Effector CD8-positive, alpha-beta T cell (primary cell): ENCODE measurements around the gene KIF26B.
"Not testable (repeated sequence)": the region's sequence is repeated elsewhere in the genome, so short reads cannot be mapped to it uniquely, and the experiment has no call there.

Experiments
- DNase-seq: peaks from one replicate; lab custom pipeline; 2025; lab: John Stamatoyannopoulos, UW
- total RNA-seq, 4 experiments: gene quantifications; one replicate each; lab custom pipeline; 2026; lab: John Stamatoyannopoulos, UW

KIF26B gene
- total RNA-seq: 0 to 0.44 (median 0) reads per million in 4 experiments

DNA sequence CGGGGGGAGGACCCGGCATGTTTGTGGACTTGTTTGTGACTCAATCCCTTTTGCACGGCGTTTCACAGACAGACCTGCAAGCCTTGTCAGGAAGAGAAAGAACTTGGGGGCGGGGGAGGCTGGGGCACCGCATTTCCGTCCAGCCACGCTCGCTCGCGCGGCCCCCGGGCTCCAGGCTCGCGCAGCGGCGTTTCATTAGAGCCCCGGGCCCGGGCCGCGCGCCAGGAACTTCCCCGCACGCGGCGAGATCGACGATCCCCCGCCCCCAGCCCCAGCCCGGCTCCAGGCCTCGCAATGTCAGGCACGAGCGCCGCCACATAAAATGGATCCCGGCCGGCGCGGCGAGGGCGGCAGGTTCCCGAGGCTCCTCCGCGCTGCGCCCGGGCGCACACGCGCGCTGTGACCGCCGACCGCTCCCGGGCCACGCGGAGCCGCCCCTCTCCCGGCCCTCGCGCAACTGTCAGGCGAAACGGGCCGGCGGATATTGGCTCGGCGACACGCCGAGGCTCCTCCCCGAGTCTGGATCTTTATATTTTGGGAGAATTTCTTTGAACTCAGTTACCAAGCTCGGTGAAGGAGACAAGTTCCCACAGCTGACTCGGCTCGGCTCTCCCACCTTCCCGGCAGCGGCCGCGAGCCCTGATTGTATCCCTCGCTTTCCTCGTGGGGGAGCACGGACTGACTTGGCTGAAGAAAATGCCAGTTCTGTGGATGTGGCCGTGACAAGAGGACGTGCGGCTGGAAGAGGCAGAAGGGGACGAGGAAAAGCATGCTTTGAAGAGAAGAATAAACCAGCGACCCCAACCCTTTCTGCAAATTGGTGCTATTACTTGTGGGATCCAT lies at the start of gene KIF26B:
Gene KIF26B (plus strand): TSS at position 557 of the 843 bp plus-strand sequence. CDS start 440 bp downstream, outside the sequence.
- DNase-seq: no peak

GRCh38 chr1:245105042-245105441 lies 49.7 kb upstream of the KIF26B start:
- no peak for DNase-seq

DNA sequence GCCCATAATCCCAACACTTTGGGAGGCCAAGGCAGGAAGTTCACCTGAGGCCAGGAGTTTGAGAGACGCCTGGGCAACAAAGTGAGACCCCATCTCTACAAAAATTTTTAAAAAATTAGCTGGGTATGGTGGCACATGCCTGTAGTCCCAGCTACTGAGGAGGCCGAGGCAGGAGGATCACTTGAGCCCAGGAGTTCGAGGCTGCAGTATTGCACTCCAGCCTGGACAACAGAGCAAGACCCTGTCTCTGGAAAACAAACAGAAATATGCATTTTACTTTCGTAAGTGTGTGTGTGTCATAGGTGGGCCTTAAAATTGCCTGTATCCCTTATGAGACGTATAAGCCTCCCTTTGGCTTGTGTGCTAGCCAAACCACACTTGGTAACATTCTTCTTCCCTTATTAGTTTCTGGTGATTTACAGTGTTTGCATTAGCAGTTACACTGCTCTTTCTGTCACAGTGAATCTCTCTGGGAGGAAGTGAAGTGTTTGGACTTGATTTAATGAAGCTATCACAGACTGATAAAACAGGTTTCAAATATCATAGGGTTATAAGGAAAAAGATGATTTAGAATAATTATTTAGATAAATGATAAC lies 48.9 kb upstream of the KIF26B start:
- DNase-seq: no peak

- no peak for DNase-seq
Measured at GRCh38 chr1:245107776-245108114, 47.0 kb upstream of the KIF26B start.

DNA sequence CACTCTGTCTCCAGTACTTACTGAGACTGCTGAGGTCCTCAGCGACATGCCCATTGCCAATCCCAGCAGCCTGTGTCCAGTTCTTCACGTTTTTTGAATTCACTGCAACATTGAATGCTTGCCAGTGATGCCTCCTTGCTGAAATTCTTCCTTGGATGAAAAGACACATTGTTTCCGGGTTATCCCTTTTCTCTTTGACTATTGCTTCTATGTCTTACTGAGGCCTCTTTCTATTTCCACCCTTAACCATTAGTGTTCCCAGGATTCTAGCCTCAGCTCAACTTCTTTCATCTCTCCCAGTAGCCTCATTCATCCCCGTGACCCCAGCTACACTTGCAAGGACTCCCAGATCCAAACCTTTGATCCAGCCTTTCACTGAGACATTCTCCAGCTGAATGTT lies 46.5 kb upstream of the KIF26B start:
- DNase-seq: no peak

DNA sequence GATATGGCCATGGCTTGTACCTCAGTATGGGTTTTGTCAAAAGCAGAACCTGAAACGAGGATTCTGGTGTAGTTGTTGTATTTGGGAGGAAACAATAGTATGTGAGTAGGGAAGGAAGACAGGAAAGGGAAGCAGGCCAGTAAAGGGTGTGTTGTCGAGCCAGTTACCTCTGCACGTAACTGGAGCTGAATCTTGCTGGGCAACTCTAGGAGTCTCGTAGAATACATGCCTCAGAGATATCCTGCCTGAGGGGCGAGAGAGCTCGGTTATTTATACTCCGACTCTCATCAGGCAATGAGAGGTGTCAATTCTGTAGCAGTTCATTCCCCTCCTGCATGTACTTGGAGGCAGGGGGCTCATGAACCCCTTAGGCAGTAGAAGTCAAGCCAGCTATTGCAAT lies 45.9 kb upstream of the KIF26B start:
- no peak for DNase-seq

GRCh38 chr1:245110406-245110805 lies 44.4 kb upstream of the KIF26B start:
- no peak for DNase-seq

- no peak for DNase-seq
Measured at GRCh38 chr1:245111073-245111472, 43.7 kb upstream of the KIF26B start.

DNA sequence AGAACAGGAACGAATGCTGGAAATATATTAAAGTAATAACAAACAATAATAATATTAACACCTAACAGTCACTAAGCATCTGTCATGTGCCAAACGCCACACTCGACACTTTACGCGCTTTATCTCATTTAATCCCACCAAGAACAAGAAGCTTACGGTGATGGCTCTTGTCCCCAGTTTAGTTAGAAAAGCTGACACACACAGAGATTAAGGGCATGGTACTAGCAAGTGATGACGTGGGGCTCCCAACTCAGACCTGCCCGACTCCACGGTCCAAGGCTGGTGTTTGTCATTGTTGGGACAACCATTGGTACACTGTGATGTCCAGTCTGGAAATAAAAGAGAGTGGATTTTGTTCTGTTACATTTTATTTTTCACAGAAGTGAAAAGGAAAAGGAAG lies 41.1 kb upstream of the KIF26B start:
- no peak for DNase-seq

DNA sequence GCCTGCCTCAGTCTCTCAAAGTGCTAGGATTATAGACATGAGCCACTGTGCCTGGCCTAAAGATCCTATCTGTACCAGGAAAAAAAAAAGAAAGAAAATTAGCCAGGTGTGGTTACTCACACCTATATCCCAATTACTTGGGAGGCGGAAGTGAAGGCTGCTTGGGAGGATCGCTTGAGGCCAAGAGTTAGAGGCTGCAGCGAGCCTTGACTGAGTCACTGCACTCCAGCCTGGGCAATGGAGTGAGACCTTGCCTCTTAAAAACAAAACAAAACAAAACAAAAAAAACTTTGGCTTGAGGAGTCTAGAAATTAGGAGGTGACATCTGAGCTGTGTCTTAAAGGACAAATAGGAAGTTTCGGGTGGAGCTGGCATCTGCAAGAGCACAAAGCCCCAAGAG lies 38.7 kb upstream of the KIF26B start:
- DNase-seq: no peak

GRCh38 chr1:245116751-245117150 lies 38.0 kb upstream of the KIF26B start:
- DNase-seq: no peak

GRCh38 chr1:245118066-245118465 lies 36.7 kb upstream of the KIF26B start:
- DNase-seq: no peak

GRCh38 chr1:245118806-245119205 lies 36.0 kb upstream of the KIF26B start:
- DNase-seq: no peak

DNA sequence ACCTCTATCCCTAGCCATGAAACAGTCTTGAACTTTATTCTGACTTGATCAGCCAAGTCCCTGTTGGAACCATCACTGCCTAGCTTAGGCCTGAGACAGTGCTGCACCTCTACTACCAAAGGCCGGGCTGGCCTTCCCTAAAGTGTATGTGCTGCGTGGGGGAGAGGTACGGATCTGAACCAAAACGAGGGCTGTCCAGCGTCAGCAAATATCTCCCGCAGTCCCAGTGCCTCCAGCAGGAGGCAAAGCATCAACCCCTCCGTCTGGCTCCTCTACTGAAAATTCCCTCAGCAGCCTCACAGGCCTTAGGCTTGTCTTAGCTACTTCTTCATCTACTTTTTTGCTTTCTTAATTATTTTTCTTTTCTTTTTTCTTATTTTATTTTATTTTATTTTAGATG lies 33.3 kb upstream of the KIF26B start:
- DNase-seq: no peak

DNA sequence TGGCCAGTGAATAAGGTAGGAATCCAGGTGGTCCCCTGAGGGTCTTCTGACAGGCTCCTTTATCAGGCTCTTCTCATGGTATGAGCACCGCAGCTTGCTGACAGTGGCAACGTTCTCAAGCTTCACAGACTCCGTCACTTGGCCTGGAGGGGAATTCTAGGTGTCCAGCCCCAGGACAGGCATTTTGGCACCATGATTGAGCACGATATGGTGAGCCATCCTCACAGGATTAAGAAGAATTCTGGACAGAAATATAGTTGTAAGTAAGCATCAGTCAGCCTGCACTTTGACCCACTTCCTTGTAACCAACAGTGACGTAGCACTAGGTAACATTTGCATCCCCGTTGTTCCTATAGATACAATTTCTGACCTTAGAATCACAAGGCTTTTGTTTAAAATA lies 30.5 kb upstream of the KIF26B start:
- no peak for DNase-seq

GRCh38 chr1:245124644-245125043 lies 30.1 kb upstream of the KIF26B start:
- no peak for DNase-seq

DNA sequence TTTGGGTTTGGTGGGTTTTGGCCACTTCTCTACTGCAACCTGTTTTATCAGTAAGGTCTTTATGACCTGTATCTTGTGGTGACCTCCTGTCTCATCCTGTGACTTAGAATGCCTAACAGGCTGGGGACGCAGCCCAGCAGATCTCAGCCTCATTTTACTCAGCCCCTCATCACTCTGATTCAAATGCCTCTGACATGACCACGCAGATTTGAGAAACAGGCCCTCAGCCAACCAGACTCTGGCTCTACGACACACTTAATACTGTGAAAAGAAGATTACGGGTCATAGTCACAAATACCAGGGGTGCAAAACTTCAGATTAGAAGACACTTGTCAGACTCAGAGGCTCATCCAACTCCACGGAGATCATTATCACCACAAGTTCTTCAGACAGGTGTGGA lies 28.3 kb upstream of the KIF26B start:
- no peak for DNase-seq

DNA sequence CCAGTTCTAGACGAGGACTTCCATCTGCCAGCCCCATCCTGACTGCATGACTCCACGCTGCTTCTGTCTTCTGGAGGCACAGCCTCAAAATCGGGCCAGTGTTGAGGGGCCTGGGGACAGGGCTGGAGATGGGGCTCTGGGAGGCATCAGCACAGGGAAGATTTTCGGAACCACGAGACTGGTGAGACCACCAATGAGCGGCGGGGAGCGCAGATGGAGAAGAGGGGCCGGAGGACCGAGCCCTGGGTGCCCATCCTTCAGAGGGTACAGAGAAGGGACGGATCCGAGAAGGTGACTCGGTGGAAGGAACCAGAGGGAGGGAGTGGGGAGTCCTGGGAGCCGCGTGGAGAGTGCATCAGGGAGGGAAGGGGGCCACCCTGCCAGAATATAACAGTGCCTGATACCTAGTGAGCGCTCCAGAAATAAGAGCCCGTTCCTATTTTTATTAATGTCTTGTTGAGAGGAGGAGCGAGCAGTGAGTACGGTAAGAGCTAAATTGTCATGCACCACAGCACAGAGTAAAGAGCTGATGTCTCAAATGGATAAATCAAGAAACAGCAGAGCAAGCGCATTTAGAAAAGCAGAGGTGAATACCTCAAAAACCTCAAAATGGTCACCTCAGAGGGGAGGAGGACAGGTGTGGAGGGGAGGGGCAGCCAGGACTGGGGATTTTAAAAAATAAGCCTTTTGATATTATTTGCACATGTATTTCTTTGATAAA lies 26.2 kb upstream of the KIF26B start:
- no peak for DNase-seq

DNA sequence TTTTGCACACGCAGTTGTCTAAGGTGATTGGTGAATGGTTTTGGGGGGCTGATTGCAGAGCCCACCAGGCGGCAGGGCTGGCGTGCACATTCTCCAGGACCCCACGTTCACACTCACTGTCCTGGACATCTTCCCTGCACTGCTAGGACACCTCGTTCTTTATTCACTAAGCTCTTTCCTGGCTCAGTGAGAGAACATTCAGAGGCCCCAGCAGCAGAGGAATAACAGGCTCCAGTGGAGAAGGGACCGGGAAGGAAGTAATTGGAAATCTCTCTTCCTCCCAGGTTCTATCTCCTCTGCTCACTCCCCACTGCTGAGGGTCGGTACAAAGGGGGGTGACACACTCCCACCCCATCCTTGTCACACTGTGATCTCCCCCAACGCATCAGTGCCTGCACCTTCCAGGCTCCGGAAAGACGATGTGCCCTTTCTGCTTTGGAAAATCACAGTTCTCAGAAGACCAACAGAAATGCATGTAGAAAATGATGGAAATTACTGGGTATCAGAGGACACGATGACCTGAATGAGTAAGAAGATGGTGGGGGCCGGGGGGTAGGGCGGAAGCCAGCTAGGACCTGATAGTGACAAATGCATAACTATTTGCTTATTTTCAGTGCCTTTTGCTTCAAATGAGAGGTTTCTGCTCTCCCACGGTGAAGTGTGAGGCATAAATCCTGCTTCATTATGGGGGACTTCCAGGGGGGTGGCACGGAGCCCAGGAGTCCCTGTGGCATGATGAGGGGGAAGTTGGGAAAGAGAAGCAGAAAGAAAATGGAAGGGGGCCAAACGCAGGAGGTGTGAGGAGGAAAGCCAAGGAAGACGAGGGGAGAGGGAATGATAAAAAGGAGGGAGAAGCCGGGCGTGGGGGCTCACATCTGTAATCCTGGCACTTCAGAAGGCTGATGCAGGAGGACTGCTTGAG lies 25.2 kb upstream of the KIF26B start:
- DNase-seq: no peak

DNA sequence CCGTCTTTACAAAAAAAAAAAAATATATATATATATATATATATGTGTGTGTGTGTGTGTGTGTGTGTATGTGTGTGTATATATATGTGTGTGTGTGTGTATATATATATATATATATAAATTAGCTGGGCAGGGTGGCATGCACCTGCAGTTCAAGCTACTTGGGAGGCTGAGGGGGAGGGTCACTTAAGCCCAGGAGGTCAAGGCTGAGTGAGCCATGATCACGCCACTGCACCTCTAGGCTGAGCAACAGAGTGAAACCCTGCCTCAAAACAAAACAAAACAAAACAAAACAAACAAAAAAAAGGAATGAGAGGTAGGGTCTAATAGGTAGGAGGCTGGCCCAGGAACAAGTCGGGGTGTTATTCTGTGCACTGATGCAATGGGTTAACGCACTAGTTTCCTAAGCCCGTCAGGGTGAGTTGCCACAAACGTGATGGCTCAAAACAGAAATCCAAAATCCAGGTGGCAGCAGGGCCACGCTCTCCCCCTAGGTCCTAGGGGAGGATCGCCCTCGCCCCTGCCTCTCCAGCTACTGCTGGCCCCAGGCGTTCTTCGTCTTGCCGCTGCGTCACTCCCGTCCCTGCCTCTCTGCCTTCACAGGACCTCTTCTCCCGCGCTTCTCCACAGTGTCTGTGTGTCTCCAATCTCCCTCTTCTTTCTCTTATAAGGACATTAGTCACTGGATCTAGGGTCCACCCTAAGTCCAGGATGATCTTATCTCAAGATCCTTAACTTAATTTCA lies 24.3 kb upstream of the KIF26B start:
- DNase-seq: not testable (repeated sequence)

GRCh38 chr1:245131026-245131393 lies 23.8 kb upstream of the KIF26B start:
- DNase-seq: no peak
